ENCODE results near the gene ACKR4.
"Not testable (repeated sequence)": the region's sequence is repeated elsewhere in the genome, so short reads cannot be mapped to it uniquely, and the experiment has no call there.

The ACKR4 gene

DNA sequence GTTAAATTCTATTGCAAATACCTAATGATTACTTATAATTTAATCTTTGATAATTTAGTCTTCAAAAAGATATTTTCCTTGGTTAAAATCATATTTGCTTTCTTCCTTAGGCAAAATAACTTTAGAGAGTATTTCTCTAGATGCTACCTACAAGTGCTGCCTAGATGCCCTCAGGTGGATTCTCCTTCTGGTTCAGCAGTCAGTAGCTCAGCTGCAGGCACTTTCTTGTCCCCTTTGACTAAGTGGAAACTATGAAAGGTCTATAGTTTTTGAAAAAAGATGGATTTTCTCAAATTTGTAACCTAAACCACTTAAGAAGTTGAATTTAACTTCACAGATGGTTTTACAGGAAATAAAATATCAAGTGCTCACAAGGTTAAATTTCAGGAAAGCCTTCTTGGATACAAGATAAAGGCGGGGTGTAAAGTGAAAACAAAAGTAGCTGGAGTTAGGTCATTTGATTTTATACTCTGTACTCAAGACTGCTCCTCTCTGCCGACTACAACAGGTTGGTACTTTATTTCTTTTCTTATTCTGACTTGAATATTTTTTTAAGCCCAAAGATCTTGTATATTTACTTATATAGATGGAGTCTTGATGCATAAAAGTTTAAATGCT is at the start of gene ACKR4:
Gene ACKR4, plus strand, starts transcription at position 455 of the 618 bp plus-strand sequence. CDS start 3,128 bp downstream, outside the sequence.
- no peak for DNase-seq (ENCODE audit: low read depth)

DNA sequence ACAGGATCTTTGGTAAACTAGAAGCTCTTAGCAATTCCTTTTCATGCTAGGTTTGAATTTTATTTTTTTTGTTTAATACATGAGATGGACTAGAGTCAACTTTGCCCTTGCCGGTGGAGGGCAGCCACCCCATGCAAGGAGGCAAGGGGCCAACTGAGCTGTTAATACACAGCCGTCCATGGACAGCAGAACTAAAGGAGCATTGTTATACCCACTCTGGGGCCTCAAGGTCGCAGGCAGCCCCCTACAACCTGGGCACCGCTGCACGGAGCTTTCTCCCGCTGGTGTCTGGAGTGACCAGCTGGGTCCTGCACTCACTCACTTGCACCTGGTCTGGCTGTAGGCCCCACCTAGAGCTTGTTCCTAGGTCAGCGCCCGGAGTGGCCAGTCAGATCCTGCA is 47.9 kb upstream of the ACKR4 start:
- no peak for DNase-seq (ENCODE audit: low read depth)

GRCh38 chr3:132549890-132550578 is 47.0 kb upstream of the ACKR4 start:
- DNase-seq (ENCODE audit: low read depth), result no peak

DNA sequence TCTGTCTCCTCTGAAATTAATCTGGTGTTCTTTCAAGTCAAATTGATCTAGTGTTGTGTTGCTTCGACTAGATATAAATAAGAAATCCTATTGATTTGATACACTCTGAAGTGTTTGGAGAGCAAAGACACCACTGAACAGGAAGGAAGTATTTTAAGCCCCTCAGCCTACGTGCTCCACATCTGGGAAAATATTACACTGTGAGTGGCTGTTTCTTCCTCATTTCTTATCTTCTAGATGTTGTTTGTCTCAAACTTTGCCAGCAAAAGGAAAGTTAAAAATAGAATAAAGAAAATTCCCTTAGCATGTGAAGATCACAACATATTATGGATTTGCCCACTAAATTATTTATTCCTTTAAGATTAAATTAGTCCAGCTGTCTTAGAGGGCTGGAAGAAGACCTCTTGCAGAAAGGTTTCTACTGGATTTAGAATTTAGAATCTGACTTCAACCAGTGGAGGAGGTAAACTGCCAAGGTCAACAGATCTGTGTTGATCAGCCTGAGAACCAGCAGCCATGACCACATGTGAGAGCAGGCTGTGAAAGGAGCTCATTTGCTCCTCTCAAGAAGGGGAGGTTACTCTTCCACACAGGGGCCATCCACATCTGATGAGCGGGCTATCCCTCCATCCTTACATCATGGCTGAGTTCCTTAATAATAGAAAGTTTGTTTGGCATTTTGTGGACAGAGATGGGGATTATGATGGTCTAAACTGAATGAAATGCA is 46.3 kb upstream of the ACKR4 start:
- no peak for DNase-seq (ENCODE audit: low read depth)

GRCh38 chr3:132553826-132554225 is 43.2 kb upstream of the ACKR4 start:
- no peak for DNase-seq (ENCODE audit: low read depth)

- no peak for DNase-seq (ENCODE audit: low read depth)
Observed at GRCh38 chr3:132554437-132554836, 42.6 kb upstream of the ACKR4 start.

DNA sequence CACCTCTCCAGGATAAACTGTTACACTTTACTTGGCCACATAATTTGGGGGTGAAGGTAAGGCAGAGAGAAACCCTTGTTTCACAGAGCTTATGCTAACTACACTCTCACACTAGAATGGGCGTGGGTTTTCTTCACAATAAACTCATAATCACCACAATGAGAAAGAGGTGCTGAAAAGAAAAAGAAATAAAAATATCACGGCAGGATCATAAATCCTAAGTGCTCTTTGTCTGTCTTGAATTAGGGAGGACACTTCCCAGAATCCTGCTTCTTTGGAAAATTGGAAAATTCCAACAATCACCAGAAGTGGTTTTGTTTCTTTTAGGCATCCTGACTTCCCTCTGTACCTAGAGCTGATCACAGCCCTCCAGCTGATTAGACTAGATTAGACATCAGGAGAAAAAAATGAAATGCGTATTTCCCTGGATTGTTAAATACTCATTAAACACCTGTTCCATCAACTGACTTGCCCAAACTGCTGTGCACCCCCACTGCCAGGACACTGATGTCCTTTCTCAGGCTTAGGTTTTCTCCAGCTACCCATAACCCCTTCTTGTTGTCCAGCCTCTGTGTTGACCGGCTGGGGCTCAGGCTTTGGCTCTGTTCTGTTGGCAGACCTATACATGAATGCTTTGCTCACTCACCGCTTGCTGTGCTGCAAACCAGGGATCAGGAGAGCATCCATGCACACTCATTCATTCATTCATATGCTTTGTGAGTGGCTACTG is 41.6 kb upstream of the ACKR4 start:
- DNase-seq (ENCODE audit: low read depth), result no peak

DNA sequence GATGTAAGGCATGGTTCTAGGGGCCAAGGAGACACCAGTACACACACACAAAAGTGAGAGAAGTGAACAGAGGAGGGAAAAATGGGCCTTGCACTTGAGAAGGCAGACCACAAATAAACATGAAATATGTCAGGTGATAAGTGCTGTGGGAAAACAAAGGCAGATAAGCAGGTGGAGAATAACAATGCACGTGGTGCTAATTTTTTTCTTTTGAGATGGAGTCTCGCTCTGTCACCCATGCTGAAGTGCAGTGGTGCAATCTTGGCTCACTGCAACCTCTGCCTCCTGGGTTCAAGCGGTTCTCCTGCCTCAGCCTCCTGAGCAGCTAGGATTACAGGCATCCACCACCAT is 41.1 kb upstream of the ACKR4 start:
- DNase-seq (ENCODE audit: low read depth), result not testable (repeated sequence)

- DNase-seq (ENCODE audit: low read depth), result no peak
Observed at GRCh38 chr3:132556508-132557159, 40.4 kb upstream of the ACKR4 start.

- DNase-seq (ENCODE audit: low read depth), result no peak
Observed at GRCh38 chr3:132561003-132561402, 36.1 kb upstream of the ACKR4 start.

GRCh38 chr3:132563420-132564069 is 33.5 kb upstream of the ACKR4 start:
- no peak for DNase-seq (ENCODE audit: low read depth)

- DNase-seq (ENCODE audit: low read depth), result no peak
Observed at GRCh38 chr3:132564070-132564465, 33.0 kb upstream of the ACKR4 start.

- DNase-seq (ENCODE audit: low read depth), result no peak
Observed at GRCh38 chr3:132568422-132568821, 28.6 kb upstream of the ACKR4 start.

DNA sequence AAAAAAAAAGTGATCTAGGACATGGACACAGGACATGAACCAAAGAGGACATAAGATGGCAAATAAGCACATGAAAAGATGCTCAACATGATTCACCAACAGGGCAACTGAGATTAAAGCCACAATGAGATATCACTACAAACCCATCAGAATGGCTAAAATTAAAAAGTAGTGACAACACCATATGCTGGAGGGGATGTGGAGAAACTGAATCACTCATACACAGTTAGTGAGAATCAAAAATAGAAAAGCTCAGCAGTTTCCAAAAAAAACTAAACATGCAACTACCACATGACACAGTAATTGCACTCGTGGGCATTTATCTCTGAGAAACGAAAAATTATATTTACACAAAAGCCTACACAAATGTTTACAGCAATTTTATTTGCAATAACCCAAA is 27.9 kb upstream of the ACKR4 start:
- no peak for DNase-seq (ENCODE audit: low read depth)

DNA sequence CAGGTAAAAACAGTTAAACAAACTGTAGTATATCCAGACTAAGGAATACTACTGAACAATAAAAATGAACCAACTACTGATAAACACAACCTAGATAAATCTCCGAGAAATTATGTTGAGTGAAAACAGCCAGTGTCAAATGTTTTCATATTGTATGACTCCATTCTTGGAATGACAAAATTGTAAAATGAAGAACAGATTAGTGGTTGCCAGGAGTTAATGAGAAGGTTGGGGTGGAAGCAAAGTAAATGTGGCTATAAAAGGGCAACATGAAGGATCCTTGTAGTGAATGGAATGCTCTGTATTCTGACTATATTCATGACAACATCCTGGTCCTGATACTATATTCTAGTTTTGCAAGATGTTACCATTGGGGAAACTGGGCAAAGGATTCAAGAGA is 27.5 kb upstream of the ACKR4 start:
- DNase-seq (ENCODE audit: low read depth), result no peak

- no peak for DNase-seq (ENCODE audit: low read depth)
Observed at GRCh38 chr3:132570016-132570415, 27.1 kb upstream of the ACKR4 start.

- DNase-seq (ENCODE audit: low read depth), result no peak
Observed at GRCh38 chr3:132573797-132574211, 23.3 kb upstream of the ACKR4 start.

DNA sequence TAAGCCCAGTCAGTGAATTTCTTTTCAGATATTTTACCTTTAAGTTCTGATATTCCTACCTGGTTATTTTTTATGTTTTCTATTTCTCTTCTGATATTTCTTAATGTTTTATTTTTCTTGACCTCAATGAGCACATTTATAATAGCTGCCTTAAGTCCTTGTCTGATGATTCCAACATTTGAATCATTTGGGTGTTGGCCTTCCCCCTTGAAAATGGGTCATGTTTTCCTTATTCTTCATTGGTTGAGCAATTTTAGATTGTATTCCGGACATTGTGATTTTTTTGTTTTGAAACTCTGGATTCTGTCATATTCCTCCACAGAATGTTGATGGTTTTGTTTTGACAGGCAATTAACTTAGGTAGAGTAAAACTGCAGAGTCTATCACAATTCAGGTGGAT is 9.7 kb upstream of the ACKR4 start:
- DNase-seq (ENCODE audit: low read depth), result no peak

- no peak for DNase-seq (ENCODE audit: low read depth)
Observed at GRCh38 chr3:132592216-132592615, 4.9 kb upstream of the ACKR4 start.

GRCh38 chr3:132593241-132593946 is 3.7 kb upstream of the ACKR4 start:
- no peak for DNase-seq (ENCODE audit: low read depth)

- DNase-seq (ENCODE audit: low read depth), result no peak
Observed at GRCh38 chr3:132593947-132594323, 3.1 kb upstream of the ACKR4 start.

Data from stimulated activated CD8-positive, alpha-beta memory T cell treated with anti-CD3 and anti-CD28 coated beads, Interleukin-15, amount 100 ng/mL, for 1 hour (primary cell).